ENCODE measurements around the gene ASH1L.

ASH1L gene

GRCh38 chr1:155309423-155310021, 253.1 kb downstream of the ASH1L start (continued):
- TF ChIP-seq PRDM4 (tag by site-specific recombination; IDR thresholded peaks at IDR 0.05), result no peak
- TF ChIP-seq ZNF398 (tag by site-specific recombination; IDR thresholded peaks at IDR 0.05), result peak; percentile 53; the same call in 1 of the 2 replicates
- no peak for TF ChIP-seq ZNF777 (tag by site-specific recombination; IDR thresholded peaks at IDR 0.05; ENCODE audit: borderline replicate concordance)
- TF ChIP-seq EGR2 (tag by site-specific recombination; IDR thresholded peaks at IDR 0.05; ENCODE audit: low read depth), result no peak
- 0 out of 2 replicates have a peak, but pooled peaks have one; percentile 24 for TF ChIP-seq GLIS1 (tag by site-specific recombination; IDR thresholded peaks at IDR 0.05)
- no peak for TF ChIP-seq ZNF302 (tag by site-specific recombination; IDR thresholded peaks at IDR 0.05; ENCODE audit: low read depth)
- no peak for TF ChIP-seq ZNF501 (tag by site-specific recombination; IDR thresholded peaks at IDR 0.05)
- no peak for TF ChIP-seq ZNF140 (tag by site-specific recombination; IDR thresholded peaks at IDR 0.05)
- TF ChIP-seq PRDM10 (tag by site-specific recombination; IDR thresholded peaks at IDR 0.05), result no peak
- no peak for TF ChIP-seq ZNF600 (tag by site-specific recombination; IDR thresholded peaks at IDR 0.05)
- TF ChIP-seq PRDM1 (tag by site-specific recombination; IDR thresholded peaks at IDR 0.05), result no peak
- TF ChIP-seq KLF9 (tag by site-specific recombination; IDR thresholded peaks at IDR 0.05; ENCODE audit: low read depth), result peak; percentile 5; the same call in 1 of the 2 replicates
- no peak for TF ChIP-seq ZNF548 (tag by site-specific recombination; IDR thresholded peaks at IDR 0.05)
- TF ChIP-seq ELK4 (IDR thresholded peaks at IDR 0.05; ENCODE audit: borderline replicate concordance, low read depth, low read length), result no peak
- TF ChIP-seq INSM2 (tag by site-specific recombination; IDR thresholded peaks at IDR 0.05), result no peak
- no peak for TF ChIP-seq ZNF571 (tag by site-specific recombination; IDR thresholded peaks at IDR 0.05)
- TF ChIP-seq ZNF274 (IDR thresholded peaks at IDR 0.05; ENCODE audit: low read length), result no peak
- no peak for TF ChIP-seq ZNF274 (tag by site-specific recombination; IDR thresholded peaks at IDR 0.05; ENCODE audit: borderline replicate concordance)
- no peak for TF ChIP-seq KLF7 (tag by site-specific recombination; IDR thresholded peaks at IDR 0.05; ENCODE audit: borderline replicate concordance)
- TF ChIP-seq YY1 (tag by site-specific recombination; IDR thresholded peaks at IDR 0.05), result 0 out of 2 replicates have a peak, but pooled peaks have one; percentile 34
- TF ChIP-seq ZNF335 (tag by site-specific recombination; conservative IDR thresholded peaks at IDR 0.05), result no peak; the same call in 1 of the 2 replicates
- TF ChIP-seq ZNF148 (tag by site-specific recombination; IDR thresholded peaks at IDR 0.05; ENCODE audit: borderline replicate concordance), result no peak
